GM18505 (cell line): ENCODE results near the gene NTPCR.

Experiments
- ATAC-seq: cut with Tn5 transposase; IDR thresholded peaks from one replicate; pipeline ENCODE4 v1.9.1; 2021; ENCODE audit not compliant: unreplicated experiment
- POLR2A ChIP-seq: IDR thresholded peaks from 4 replicates; pipeline ENCODE4 v1.6.1; 2011; ENCODE audit warnings: borderline replicate concordance; ENCODE audit not compliant: insufficient read depth, insufficient read length; ENCODE audit errors: extremely low read depth

The NTPCR gene

DNA sequence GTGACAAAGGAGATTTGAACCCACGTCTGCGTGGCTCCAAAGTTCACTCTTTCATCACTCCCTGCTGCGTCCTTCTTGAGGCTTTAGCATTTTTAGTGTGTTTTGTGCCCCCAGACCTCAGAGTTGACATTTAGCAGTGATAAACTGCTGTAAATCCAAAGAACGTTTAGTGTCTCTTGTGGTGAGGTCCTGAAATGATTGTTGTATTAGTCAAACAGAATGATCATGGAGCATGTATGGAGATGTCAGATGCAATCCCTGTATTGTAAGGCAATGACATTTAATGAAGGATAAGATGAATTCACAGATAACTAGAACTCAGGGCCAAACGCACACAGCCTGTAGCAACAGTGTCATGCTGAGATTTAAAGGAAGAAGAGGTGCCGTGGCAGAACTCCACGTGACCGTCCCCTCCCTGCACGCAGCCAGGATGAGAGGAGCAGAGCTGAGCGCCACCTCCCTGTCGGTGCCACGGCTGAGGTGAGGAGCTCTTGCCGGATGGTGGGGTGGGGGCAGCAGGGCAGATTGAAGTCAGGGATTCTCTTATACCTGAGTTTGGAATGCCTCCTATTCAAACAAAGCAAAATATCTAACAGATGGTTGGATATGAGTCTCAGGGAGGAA, 30.1 kb downstream of the NTPCR start:
- no peak for ATAC-seq
- no peak for TF ChIP-seq POLR2A

DNA sequence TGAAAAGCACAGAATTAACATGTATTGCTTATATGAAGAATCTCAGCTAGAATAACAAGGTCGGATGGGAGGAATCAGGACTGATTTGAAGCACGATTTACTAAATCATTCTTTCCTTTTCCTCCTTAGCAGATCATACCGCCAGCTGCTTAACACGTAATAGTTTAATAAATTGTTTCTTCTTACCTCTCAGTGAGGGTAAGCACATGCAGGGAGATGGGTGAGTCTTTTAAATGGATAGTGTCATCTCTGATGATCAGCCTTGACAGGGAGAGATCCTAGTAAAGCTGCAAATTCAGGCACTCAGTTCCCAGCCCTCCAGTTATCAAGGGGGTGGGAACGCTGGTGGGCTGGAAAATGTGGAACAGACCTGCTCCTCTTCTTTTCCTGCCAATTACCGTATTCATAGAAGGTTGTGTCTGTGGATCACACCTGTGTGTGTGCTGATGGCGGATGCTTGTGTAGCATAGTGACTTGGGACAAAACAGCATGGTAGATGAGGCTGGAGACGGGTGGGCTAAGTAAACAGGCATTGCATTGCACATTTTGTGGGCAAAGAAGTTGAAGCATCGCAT, 30.7 kb downstream of the NTPCR start:
- no peak for TF ChIP-seq POLR2A
- ATAC-seq = no peak

DNA sequence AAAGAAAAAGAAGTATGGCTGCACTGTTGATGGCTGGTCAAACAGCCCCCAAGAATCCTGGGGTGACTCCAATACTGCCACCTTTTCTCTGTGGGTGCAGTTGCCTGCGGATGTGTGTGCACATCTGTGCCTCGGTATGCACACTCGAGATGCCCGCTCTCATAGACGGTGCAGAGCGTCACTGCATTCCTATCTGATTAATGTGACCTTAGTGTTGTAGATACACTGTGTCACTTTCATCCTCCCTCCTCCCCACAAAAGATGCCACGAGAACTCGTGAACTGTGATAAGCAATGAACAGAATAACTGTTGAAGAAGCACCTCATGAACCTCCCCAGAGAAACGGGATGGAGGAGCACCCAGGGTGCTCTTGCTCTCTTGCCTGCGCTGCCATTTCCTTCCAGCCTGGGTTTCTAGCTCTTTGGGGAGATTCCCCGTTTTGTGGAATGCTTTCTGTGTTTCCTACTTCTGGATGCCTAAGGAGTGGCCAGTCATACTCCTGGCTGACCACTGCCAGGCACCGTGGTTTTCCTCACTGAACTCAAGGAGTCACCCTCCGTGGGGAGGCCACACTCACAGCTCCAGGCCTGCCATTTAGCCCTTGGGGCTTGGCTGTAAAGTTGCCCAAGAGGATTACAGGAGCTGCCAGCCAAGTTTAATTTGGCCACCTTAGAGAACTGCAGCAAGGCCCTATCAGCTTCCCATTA, 32.0 kb downstream of the NTPCR start:
- ATAC-seq = no peak
- no peak for TF ChIP-seq POLR2A

DNA sequence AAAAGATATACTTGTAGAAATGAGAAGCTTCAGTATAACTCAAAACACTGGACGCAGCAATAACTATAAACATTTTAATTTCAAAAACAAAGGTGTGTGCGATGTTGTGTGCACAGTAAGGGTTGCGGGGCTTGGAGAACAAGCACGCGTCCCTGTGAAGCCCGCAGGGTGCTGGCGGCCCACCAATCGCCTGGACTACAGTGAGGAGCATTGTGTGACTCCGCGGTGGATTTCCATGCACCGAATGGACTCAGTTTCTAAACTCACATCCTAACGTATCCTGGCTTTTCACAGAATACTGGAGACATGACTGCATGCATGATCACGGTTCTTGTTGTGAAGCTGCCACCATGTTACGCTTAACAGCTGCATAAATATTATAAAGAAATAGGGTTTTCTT, 33.0 kb downstream of the NTPCR start:
- no peak for TF ChIP-seq POLR2A
- no peak for ATAC-seq

DNA sequence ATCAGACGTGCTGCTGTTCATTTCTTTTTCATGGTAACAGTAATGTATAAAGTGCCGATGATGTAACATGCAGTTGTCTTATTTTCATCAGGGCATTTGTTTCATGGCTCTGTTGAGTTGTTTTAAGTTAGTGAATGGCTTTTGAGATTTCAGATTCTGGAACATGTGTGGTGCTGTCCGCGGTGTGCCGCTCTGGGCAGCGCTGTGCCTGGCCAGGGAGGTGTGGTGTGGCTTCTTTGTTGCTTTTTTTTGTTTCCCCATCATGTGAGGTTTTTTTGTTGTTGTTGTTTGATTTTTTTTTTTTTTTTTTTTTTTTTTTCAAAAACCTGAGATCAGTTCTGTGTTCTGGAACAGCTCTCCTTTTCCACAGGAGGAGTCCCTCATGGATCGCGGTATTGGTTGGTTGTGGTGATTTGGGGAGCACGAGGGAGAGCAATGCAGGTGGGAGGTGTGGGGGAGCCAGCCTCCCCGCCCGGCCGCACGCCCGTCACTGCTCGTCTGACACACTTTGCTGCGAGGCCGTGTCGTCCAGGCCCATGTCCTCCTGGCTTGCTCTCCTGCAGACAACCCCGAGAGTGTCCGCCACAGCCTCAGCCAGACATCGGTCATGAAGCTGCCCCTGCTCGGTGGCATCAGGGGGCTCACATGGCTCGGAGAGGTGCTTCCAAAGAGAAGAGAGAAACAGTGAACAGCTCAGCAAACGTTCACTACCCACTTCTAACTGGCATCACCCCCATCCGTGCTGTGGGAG, 33.6 kb downstream of the NTPCR start:
- ATAC-seq = no peak
- TF ChIP-seq POLR2A = no peak

DNA sequence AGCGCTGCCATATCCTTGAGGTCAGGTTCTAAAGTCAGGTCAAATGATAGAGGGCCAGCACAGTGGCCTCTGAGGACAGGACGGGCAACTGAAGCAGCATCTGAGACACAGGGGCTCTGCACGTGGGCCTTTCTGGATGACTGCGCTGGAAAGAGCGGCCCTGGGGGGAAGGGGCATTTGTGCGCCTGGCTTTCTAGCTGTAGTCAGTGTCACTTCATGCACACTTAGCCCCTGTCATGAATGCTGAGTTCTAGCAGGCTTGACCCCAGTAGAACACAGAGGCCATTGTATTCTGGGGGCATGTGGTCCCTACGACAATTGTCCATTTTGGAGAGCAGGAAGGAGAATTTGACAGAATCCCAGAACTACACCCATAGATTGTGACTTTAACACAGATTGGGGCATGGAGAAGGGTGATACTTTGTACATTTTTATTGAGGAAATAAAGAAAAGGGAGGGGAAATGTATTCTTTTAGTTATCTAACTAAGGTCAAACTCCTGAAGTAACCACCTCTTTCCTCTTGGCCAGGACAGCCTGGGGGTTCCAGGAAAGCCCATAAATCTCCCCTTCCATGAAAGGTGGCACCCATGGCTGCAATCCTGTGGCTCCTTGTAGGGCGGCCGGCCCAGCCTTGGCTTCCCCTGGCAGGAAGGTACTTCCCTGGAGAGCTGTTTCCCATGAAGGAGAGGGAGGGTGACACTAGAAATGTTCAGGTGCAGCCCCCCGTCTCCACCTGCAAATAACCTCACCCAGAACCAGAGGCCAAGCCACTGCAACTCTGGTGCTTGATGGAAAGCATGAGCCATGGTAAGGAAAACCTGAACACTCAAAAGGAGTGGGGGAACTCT, 34.4 kb downstream of the NTPCR start:
- no peak for TF ChIP-seq POLR2A

DNA sequence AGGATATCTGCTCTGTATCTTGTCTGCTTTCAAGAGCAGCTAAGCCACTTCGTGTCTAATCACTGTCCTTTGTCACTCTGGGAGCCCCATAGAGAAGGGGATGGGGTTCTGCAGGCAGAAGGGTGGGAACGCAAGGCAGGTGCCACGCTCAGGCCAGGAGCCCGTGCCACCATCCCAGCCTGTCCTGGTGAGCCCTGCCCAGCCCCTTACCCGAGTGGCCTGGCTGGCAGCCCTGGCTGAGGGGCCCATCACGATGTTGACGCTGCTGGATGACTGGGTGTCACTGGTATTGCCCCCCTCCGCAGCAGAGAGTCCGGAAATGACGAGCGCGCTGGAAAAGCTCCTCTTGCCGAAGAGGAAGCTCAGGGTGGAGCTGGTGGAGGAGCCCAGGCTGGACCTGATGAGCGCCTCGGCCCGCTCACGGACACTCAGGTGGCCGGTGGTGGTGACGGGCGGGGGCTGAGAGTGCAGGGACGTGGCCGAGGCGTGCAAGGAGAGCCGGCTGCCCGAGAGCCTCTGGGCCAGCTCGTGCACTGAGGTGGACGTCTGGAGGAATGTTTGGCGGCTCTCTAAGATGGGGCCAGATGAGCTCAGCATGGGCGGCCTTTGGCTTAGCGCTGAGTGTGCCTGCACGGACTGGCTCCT, 35.6 kb downstream of the NTPCR start:
- no peak for TF ChIP-seq POLR2A
- no peak for ATAC-seq

More for the DNA sequence above, 34.4 kb downstream of the NTPCR start:
- no peak for ATAC-seq

DNA sequence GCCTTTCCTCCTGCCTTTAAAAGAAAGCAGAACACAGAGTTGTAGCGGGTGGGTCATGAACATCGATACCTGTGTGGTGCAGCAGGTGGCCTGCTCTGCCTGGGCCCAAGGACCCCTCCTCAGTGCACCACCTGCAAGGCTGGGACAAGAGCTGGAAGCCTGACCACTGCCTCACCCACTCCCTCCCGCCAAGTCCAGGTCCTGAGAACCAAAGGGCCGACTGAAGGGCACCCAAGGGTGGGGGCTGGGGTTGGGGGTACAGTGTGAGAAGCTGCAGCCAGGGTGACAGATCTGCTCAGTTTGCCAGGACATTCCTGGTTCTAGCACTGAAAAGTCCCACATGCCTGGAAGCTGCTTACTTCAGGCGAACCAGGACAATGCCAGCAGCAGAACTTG, 36.1 kb downstream of the NTPCR start:
- no peak for TF ChIP-seq POLR2A
- ATAC-seq = no peak

DNA sequence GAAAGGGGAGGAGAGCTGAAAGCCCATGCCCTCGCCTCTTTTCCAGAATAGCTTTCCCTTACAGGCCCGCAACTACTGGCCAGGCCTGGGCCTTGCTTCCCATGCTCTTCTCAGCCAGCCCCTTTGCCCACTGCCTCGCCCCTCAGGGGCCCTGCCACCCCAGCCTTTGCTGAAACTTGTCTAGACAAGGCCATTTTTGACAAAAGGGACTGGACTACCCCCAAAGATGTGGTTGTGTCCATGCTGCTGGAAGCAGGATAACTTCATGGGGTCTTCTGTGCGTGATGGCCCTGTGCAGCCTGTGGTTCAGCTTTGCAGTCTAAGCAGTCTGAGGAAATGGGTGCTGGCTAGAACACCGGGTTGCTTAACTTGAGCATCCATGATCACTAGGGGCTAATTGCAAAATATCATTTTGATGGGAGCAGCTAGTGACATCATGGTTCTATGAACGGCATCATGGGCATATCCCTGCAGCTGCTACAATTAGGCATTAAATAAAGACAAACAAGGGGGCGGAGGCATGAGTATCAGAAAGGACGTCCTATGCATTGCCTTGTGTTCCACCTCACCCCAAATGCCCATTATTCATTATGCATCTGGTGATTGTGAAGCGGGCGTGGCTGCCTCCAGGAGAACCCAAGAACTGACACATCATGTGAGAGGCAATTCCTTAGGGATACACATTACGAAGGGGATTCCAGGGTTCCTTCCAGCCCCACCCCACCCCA, 36.8 kb downstream of the NTPCR start:
- ATAC-seq = no peak
- no peak for TF ChIP-seq POLR2A

DNA sequence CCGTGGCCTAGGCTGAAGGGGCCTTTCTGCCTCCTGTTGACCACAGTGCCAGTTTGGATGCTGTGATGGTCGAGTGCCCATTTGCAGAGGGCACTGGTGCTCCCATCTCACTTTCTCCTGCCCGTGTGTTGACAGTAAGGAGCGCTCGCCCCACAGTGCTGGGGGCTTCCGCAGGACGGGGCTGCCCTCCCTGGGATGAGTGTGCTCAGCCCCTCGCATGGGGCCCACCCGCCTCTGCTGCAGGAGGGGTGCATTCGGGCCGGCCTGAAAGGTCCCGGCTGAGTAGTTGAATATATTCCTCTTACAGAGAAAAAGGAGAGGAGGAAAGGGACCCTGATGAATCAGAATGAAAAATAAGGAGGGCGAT, 37.3 kb downstream of the NTPCR start:
- no peak for ATAC-seq
- no peak for TF ChIP-seq POLR2A

DNA sequence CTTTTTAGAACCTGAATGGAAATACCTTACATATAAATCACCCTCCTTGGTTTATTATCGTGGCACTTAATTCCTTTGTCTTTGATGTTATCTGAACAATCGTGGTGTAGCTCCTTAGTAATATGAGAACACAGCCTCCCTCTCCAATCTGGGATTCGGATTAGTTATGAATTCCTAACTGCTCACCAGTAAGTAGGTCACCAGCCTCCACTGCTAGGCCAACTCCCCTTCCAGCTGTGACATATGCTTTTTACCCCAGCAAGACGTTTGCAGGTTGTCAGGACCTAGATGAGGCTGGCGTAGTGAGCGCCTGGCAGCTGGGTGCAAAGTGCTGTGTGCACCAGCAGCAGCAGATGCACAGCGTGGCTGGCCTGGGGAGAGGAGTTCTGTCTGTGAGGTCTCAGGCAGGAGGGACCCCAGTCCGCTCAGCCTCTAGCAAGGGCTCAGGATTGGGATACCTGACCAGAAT, 38.2 kb downstream of the NTPCR start:
- no peak for TF ChIP-seq POLR2A
- ATAC-seq = no peak
